HL-60 (cell line): ENCODE data around the gene CEACAM3.
A peak's percentile ranks its signal among the peaks of the same experiment; 100 is the strongest.

Source experiments
- DNase-seq, 2 experiments: peaks; one replicate each; pipeline ENCODE4 v3.0.0-alpha.2; 2010 to 2020; ENCODE audit warnings: low read depth in 1 of 2, low spot score in 1 of 2
- H3K27ac ChIP-seq: fragments of 250-450 bp; sonication (Bioruptor Pico); replicated peaks from 2 replicates; pipeline ENCODE4 v1.5.1; 2020; ENCODE audit warnings: mild to moderate bottlenecking, moderate library complexity
- H3K27me3 ChIP-seq: fragments of 250-450 bp; sonication (Bioruptor Pico); 2 replicates; pipeline ENCODE4 v1.5.1; 2021; ENCODE audit warnings: mild to moderate bottlenecking, moderate library complexity; ENCODE audit not compliant: insufficient read depth, poor library complexity, severe bottlenecking
- H3K4me3 ChIP-seq: replicated peaks from 2 replicates; pipeline ENCODE4 v1.5.1; 2011; ENCODE audit warnings: mild to moderate bottlenecking, control low read depth, low read length; ENCODE audit not compliant: insufficient read depth
- CTCF ChIP-seq: IDR thresholded peaks from one replicate; pipeline ENCODE4 v1.5.1; 2011; ENCODE audit warnings: low read length, control low read depth, inconsistent platforms; ENCODE audit not compliant: insufficient read depth
- GABPA ChIP-seq: IDR thresholded peaks from 2 replicates; pipeline ENCODE4 v1.6.1; 2012; ENCODE audit warnings: low read depth
- POLR2AphosphoS5 ChIP-seq: IDR thresholded peaks from 2 replicates; pipeline ENCODE4 v1.6.1; 2012; ENCODE audit warnings: low read depth
- REST ChIP-seq: IDR thresholded peaks from 2 replicates; pipeline ENCODE4 v1.6.1; 2012; ENCODE audit warnings: low read depth; ENCODE audit not compliant: insufficient replicate concordance
- SPI1 ChIP-seq: IDR thresholded peaks from 2 replicates; pipeline ENCODE4 v1.6.1; 2012; ENCODE audit warnings: low read depth, mild to moderate bottlenecking, borderline replicate concordance

CEACAM3 gene

GRCh38 chr19:41801792-41802211 is 5.4 kb downstream of the CEACAM3 start:
- TF ChIP-seq SPI1, result peak; percentile 94
- TF ChIP-seq REST, result no peak
- Histone ChIP-seq H3K27me3 (no peaks in the 10 kb centered on the region), H3K4me3 (no peak overlapping the region), H3K27ac (peak overlapping the region; percentile 71)
- peak in 1 of 2 experiments; percentile 75 for DNase-seq

DNA sequence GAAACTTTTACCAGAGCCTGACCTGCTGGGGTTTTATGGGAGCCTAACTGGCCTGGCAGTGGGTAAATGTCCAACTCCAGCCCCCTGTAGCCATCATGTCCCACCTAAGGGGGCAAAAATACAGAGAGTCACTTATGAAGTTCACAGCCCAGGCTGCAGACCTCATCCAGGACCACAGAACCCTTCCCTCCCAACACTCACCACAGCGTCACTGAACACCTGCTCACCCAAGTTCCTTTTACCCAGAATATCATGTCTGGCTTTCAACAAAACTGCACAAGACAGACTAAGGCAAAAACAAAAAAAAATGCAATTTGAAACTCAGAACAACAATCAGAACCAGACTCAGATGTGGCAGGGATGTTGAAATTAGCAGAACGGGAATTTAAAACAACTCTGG is 6.4 kb downstream of the CEACAM3 start:
- no peak for TF ChIP-seq POLR2AphosphoS5
- no peak for TF ChIP-seq SPI1
- TF ChIP-seq REST, result no peak
- TF ChIP-seq GABPA, result no peak
- no peak for TF ChIP-seq CTCF
- H3K27me3 ChIP-seq, result no peaks in the 10 kb centered on the region
- H3K4me3 ChIP-seq, result no peak overlapping the region
- peak overlapping the region; percentile 71 for H3K27ac ChIP-seq
- DNase-seq, result peak in 1 of 2 experiments; percentile 59

DNA sequence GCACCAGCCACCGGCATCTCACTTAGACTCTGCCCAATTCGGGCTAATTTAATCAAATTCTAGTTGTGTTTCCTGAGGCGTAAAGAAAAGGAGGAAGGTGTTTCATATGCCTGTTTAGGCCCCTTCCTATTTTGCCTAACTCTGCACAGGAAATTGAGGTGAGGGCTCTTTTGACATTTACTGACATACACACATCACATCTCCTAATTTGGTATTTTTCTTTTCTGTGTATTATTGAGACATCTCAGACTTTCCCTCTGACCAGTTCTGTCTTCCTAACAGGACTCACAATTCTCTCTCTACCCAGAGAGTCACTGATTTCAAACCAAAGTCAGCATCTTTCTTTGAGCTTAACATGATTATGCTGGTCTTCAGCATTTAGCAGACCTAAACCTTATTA is 7.9 kb downstream of the CEACAM3 start:
- TF ChIP-seq REST (no peak), GABPA (no peak), POLR2AphosphoS5 (no peak), SPI1 (no peak)
- peak overlapping the region; percentile 76 for H3K27ac ChIP-seq
- no peaks in the 10 kb centered on the region for H3K27me3 ChIP-seq
- peak in 1 of 2 experiments; percentile 50 for DNase-seq
- H3K4me3 ChIP-seq, result no peak overlapping the region

- Histone ChIP-seq H3K4me3 (no peak overlapping the region), H3K27me3 (no peaks in the 10 kb centered on the region), H3K27ac (no peak overlapping the region)
- TF ChIP-seq CTCF, result no peak
- TF ChIP-seq POLR2AphosphoS5, result no peak
- no peak for TF ChIP-seq REST
- TF ChIP-seq GABPA, result no peak
- no peak for TF ChIP-seq SPI1
- DNase-seq, result no peak
Measured at GRCh38 chr19:41807176-41807575, 10.8 kb downstream of the CEACAM3 start.
